Right cardiac atrium (tissue), 5 donors: ENCODE measurements around the gene CBX8. TPM values are rescaled to one million over a fixed set of nuclear protein-coding genes. Genes with fewer than 3 reads are reported as not detected.

Experiments
- ATAC-seq, 2 donors: fragments of 200-7000 bp; cut with Tn5 transposase; one replicate each; pipeline versions ENCODE4 v1.8.0 to v1.9.1; 2020; ENCODE audit warnings: moderate library complexity in 2 of 2, mild to moderate bottlenecking in 1 of 2
- DNase-seq, 3 donors: peaks; one replicate each; pipeline ENCODE4 v3.0.0-alpha.2; 2020
- H3K27ac ChIP-seq: one replicate; pipeline ENCODE4 v1.5.1; 2013; ENCODE audit warnings: mild to moderate bottlenecking, low read length, control low read depth, moderate library complexity
- H3K27me3 ChIP-seq: one replicate; pipeline ENCODE4 v1.6.1; 2013; ENCODE audit not compliant: control insufficient read depth, insufficient read depth
- H3K4me1 ChIP-seq: one replicate; pipeline ENCODE4 v1.6.1; 2013; ENCODE audit warnings: low read length; ENCODE audit not compliant: control insufficient read depth, insufficient read depth
- H3K4me3 ChIP-seq: one replicate; pipeline ENCODE4 v1.5.1; 2013; ENCODE audit warnings: low read length, control low read depth
- H3K9me3 ChIP-seq: one replicate; pipeline ENCODE4 v1.6.1; 2013; ENCODE audit warnings: low read length; ENCODE audit not compliant: control insufficient read depth
- WGBS: extraction: QIAGEN DNeasy Blood & Tissue Kit; methylation state at CpG from one replicate; pipeline ENCODE4 v1.1.7; 2013; 5-methylcytosine and 5-hydroxymethylcytosine counted together
- intact Hi-C, 4 donors: fragments of 100-400 bp; cut with DNase I; formaldehyde crosslinking; loops; one replicate each; pipeline versions ENCODE4 v1.11.0 to v1.14.0; 2022 to 2023
- polyA plus RNA-seq: library from polyadenylated mRNA; stranded (reverse); fragments of 200-250 nt; gene quantifications from one replicate; pipeline ENCODE4 v1.2.3, GENCODE V29; 2013
- total RNA-seq, 4 donors: library from RNA; stranded (reverse); fragmentation: NEBNext Ultra II Directional; extraction: Animal tissue kit (Norgen Biotek cat#: 25700); gene quantifications; one replicate each; pipeline ENCODE4 v1.2.1, GENCODE V29; 2021
- donor health status: healthy with polysubstance abuse.
- donor health status: DM: no; HTN: yes; CAD: no.
- donor health status: DM: no; HTN: no; CAD: no.
- donor health status: DM: no; HTN: yes; CAD: no; lungs with severe emphysema.
- donor health status: DM: yes; HTN: yes; CAD: no.

CBX8 gene
- total and polyA plus RNA-seq, 5 donors: 2.4 to 7.3 (median 4.7) TPM

GRCh38 chr17:79826841-79827578 is 30.1 kb upstream of the CBX8 start:
- H3K4me3 ChIP-seq: no peak overlapping the region
- WGBS: 80% methylated on average over 26 of the region's 26 CpGs

GRCh38 chr17:79826204-79826680 is 29.4 kb upstream of the CBX8 start:
- Histone ChIP-seq H3K27ac (no peak overlapping the region), H3K9me3 (no peaks in the 10 kb centered on the region), H3K4me1 (peaks cover 6% of the 10 kb centered on the region), H3K27me3 (no peaks in the 10 kb centered on the region), H3K4me3 (no peak overlapping the region)
- ATAC-seq: no peak
- peak in 2 of 3 donors; percentile 24 to 61 for DNase-seq
- intact Hi-C loops: no loop called here
- 31% methylated on average over 11 of the region's 11 CpGs for WGBS

More at GRCh38 chr17:79826841-79827578, 30.1 kb upstream of the CBX8 start:
- intact Hi-C loops: no loop called here
- DNase-seq: peak in 1 of 3 donors; percentile 25
- no peaks in the 10 kb centered on the region for H3K9me3 ChIP-seq
- ATAC-seq: no peak
- no peak overlapping the region for H3K27ac ChIP-seq
- H3K4me1 ChIP-seq: peaks cover 6% of the 10 kb centered on the region
- no peaks in the 10 kb centered on the region for H3K27me3 ChIP-seq

GRCh38 chr17:79825580-79825921 is 28.7 kb upstream of the CBX8 start:
- Histone ChIP-seq H3K27ac (no peak overlapping the region), H3K9me3 (no peaks in the 10 kb centered on the region), H3K27me3 (no peaks in the 10 kb centered on the region), H3K4me1 (peaks cover 6% of the 10 kb centered on the region), H3K4me3 (no peak overlapping the region)
- ATAC-seq (no peak), DNase-seq (no peak)
- intact Hi-C loops: no loop called here
- 95% methylated on average over 5 of the region's 5 CpGs for WGBS

- H3K9me3 ChIP-seq: no peaks in the 10 kb centered on the region
- no peak overlapping the region for H3K27ac ChIP-seq
- H3K4me1 ChIP-seq: peaks cover 11% of the 10 kb centered on the region
- ATAC-seq: no peak
- WGBS: 93% methylated on average over 6 of the region's 6 CpGs
- intact Hi-C loops: no loop called here
- no peak for DNase-seq
- H3K27me3 ChIP-seq: no peaks in the 10 kb centered on the region
- H3K4me3 ChIP-seq: no peak overlapping the region
Measured at GRCh38 chr17:79824893-79825579, 28.2 kb upstream of the CBX8 start.

- Histone ChIP-seq H3K27ac (no peak overlapping the region), H3K4me3 (no peak overlapping the region), H3K9me3 (no peaks in the 10 kb centered on the region), H3K4me1 (peaks cover 8% of the 10 kb centered on the region), H3K27me3 (no peaks in the 10 kb centered on the region)
- ATAC-seq (no peak), DNase-seq (no peak)
- intact Hi-C loops: no loop called here
- WGBS: 99% methylated on average over 17 of the region's 17 CpGs
Measured at GRCh38 chr17:79824234-79824633, 27.4 kb upstream of the CBX8 start.

- WGBS: 95% methylated on average over 17 of the region's 17 CpGs
- intact Hi-C loops: no loop called here
Measured at GRCh38 chr17:79822583-79823124, 25.8 kb upstream of the CBX8 start.

GRCh38 chr17:79821331-79822095 is 24.6 kb upstream of the CBX8 start:
- Histone ChIP-seq H3K4me1 (peaks cover 8% of the 10 kb centered on the region), H3K4me3 (no peak overlapping the region), H3K9me3 (no peaks in the 10 kb centered on the region), H3K27me3 (no peaks in the 10 kb centered on the region), H3K27ac (peak overlapping the region; percentile 90)
- DNase-seq (peak in 1 of 3 donors; percentile 27), ATAC-seq (no peak)
- intact Hi-C loops: no loop called here
- WGBS: 87% methylated on average over 12 of the region's 12 CpGs

More at GRCh38 chr17:79822583-79823124, 25.8 kb upstream of the CBX8 start:
- no peaks in the 10 kb centered on the region for H3K9me3 ChIP-seq
- ATAC-seq (no peak), DNase-seq (no peak)
- H3K27ac ChIP-seq: no peak overlapping the region
- H3K27me3 ChIP-seq: no peaks in the 10 kb centered on the region
- H3K4me1 ChIP-seq: peaks cover 8% of the 10 kb centered on the region
- no peak overlapping the region for H3K4me3 ChIP-seq

GRCh38 chr17:79820959-79821330 is 24.1 kb upstream of the CBX8 start:
- intact Hi-C loops: no loop called here
- no peak for ATAC-seq

GRCh38 chr17:79819534-79820276 is 22.8 kb upstream of the CBX8 start:
- Histone ChIP-seq H3K4me3 (no peak overlapping the region), H3K27ac (peak overlapping the region; percentile 90), H3K9me3 (no peaks in the 10 kb centered on the region), H3K4me1 (peaks cover 8% of the 10 kb centered on the region), H3K27me3 (no peaks in the 10 kb centered on the region)
- intact Hi-C loops: no loop called here
- peak in 2 of 3 donors; percentile 21 to 51 for DNase-seq
- 72% methylated on average over 13 of the region's 13 CpGs for WGBS
- peak; percentile 58 to 66 for ATAC-seq

More at GRCh38 chr17:79820959-79821330, 24.1 kb upstream of the CBX8 start:
- H3K9me3 ChIP-seq: no peaks in the 10 kb centered on the region
- no peak for DNase-seq
- no peaks in the 10 kb centered on the region for H3K27me3 ChIP-seq
- WGBS: 73% methylated on average over 4 of the region's 4 CpGs
- H3K27ac ChIP-seq: peak overlapping the region; percentile 90
- H3K4me3 ChIP-seq: no peak overlapping the region
- peaks cover 8% of the 10 kb centered on the region for H3K4me1 ChIP-seq

GRCh38 chr17:79819085-79819484 is 22.2 kb upstream of the CBX8 start:
- ATAC-seq (no peak), DNase-seq (peak in 1 of 3 donors; percentile 37)
- intact Hi-C loops: no loop called here
- H3K27ac ChIP-seq: peak overlapping the region; percentile 54
- H3K4me3 ChIP-seq: no peak overlapping the region
- H3K27me3 ChIP-seq: no peaks in the 10 kb centered on the region
- no peaks in the 10 kb centered on the region for H3K9me3 ChIP-seq
- H3K4me1 ChIP-seq: peaks cover 8% of the 10 kb centered on the region
- WGBS: 58% methylated on average over 5 of the region's 5 CpGs
